Progenitor cell of endocrine pancreas (in vitro differentiated cells): ENCODE results near the gene DPP3. TPM values are rescaled to one million over a fixed set of nuclear protein-coding genes. Genes with fewer than 3 reads are reported as not detected.
A peak's percentile ranks its signal among the peaks of the same experiment; 100 is the strongest.
"Not testable (repeated sequence)": the region's sequence is repeated elsewhere in the genome, so short reads cannot be mapped to it uniquely, and the experiment has no call there.

Experiments used
- DNase-seq: peaks from one replicate; pipeline ENCODE4 v3.0.0; 2021; ENCODE audit warnings: low spot score; ENCODE audit not compliant: unreplicated experiment
- H3K27ac Mint-ChIP-seq: 2 replicates; pipeline ENCODE4 v1.8.0; 2021; ENCODE audit warnings: mild to moderate bottlenecking, moderate library complexity, mixed read lengths
- H3K27me3 Mint-ChIP-seq: 2 replicates; pipeline ENCODE4 v1.8.0; 2021; ENCODE audit warnings: mixed read lengths
- H3K36me3 Mint-ChIP-seq: 2 replicates; pipeline ENCODE4 v1.8.0; 2022; ENCODE audit warnings: mixed read lengths; ENCODE audit not compliant: insufficient read depth
- H3K4me1 Mint-ChIP-seq: 2 replicates; pipeline ENCODE4 v1.8.0; 2021; ENCODE audit warnings: low read depth, mixed read lengths
- H3K4me3 Mint-ChIP-seq: 2 replicates; pipeline ENCODE4 v1.8.0; 2021; ENCODE audit warnings: low read depth, mild to moderate bottlenecking, moderate library complexity, mixed read lengths
- H3K9me3 Mint-ChIP-seq: 2 replicates; pipeline ENCODE4 v1.8.0; 2021; ENCODE audit warnings: low read depth, mixed read lengths
- CTCF ChIP-seq: fragments of 200-600 bp; sonication (generic); IDR thresholded peaks from one replicate; pipeline ENCODE4 v1.5.0; 2021; ENCODE audit warnings: antibody characterized with exemption, mild to moderate bottlenecking; ENCODE audit not compliant: unreplicated experiment
- total RNA-seq: library from RNA; stranded (reverse); gene quantifications from 2 replicates; pipeline ENCODE4 v1.2.1, GENCODE V29; 2021

DPP3 gene
- total RNA-seq, 1 donor from 2014 or later = 78.7 TPM

DNA sequence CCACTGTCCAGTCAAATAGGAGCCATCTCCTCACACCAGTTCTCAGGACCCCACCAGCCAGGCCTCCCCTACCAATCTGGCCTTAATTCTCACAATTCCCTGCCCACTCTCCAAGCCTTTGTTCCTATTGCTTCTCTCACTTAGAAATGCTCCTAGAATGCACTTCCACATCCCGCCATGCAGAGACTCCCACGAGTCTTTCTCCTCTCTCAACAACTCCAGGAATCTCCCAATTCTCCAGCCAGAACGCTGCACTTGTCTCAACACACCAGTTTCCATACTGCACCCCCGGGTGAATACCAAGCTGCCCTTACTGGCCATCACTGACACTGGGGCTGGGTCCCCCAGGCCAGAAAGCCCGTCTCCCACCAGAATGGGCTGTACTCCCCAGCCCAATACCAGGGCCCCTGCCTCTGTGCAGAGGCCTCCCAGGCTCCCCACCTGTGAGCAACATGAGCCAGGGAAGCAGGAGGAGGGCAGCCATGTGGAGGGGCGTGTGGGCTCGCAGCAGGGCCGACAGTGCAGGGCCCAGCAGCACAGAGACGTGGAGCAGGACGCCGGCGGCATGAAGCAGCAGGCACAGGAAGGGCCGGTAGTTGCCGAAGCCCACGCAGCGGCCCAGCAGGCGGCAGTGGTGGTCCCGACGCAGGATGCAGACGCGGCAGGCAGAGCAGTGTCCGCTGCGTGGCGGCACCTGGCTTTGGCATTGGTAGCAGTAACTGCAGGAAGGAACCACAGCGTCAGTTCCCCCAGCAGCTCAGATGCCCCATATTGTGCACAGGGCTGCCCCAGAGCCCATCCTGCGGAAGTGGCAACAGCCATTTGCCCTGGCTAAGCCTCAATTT is 63.3 kb downstream of the DPP3 start:
- no peak overlapping the region for H3K27ac Mint-ChIP-seq
- TF ChIP-seq CTCF = peak; percentile 63
- peaks cover 12% of the 10 kb centered on the region for H3K4me1 Mint-ChIP-seq
- no peaks in the 10 kb centered on the region for H3K9me3 Mint-ChIP-seq
- peak; percentile 48 for DNase-seq
- H3K4me3 Mint-ChIP-seq = peak overlapping the region; percentile 57
- peaks cover 2% of the 10 kb centered on the region for H3K27me3 Mint-ChIP-seq
- H3K36me3 Mint-ChIP-seq = peaks cover 8% of the 10 kb centered on the region

GRCh38 chr11:66544952-66545351 is 64.7 kb downstream of the DPP3 start:
- peak overlapping the region; percentile 69 for H3K4me3 Mint-ChIP-seq
- not testable (repeated sequence) for DNase-seq, H3K27ac Mint-ChIP-seq, H3K9me3 Mint-ChIP-seq, H3K36me3 Mint-ChIP-seq
- H3K27me3 Mint-ChIP-seq = peaks cover 10% of the 10 kb centered on the region
- peaks cover 12% of the 10 kb centered on the region for H3K4me1 Mint-ChIP-seq

DNA sequence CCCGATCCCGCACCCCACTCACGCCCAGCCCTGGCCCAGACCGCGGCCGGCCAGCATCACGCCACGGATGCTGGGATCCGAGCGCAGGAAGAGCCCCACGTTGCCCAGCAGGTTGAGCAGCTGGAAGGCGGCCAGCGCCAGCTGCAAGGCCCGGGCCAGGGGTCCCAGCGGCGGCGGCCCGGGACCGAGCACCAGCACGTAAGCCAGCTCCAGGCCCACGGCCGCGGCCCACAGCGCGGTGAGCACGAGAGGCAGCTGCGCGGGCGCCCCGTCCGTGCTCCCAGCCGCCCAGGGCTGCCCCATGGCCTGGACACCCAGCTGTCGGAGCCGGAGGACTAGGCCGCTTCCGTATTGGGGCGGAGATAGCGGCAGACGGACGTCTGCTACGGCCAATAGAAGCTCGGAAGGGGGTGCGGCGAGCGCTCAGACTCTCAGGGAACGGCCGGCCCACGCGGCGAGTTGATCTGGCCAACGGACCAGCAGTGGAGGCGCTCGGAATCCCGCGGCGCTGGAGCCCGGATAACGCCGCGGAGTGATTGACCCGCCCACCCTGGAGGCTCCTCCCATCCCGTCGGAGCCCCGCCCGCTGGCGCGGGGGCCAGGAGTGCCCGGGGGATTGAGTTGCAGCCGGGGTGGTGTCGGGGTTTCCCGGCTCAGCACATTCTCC is 65.6 kb downstream of the DPP3 start, which contains the start of gene ZDHHC24:
Gene ZDHHC24 (minus strand): TSS at position 348 of the 667 bp plus-strand sequence. CDS start 45 bp downstream, at position 303.
- Mint-ChIP-seq H3K27me3 (peaks cover 15% of the 10 kb centered on the region), H3K4me1 (peaks cover 12% of the 10 kb centered on the region), H3K4me3 (peak within 1 kb of the TSS; percentile 69), H3K36me3 (peaks cover 8% of the 10 kb centered on the region), H3K27ac (peak within 1 kb of the TSS; percentile 77), H3K9me3 (no peaks in the 10 kb centered on the region)
- TF ChIP-seq CTCF = no peak
- peak; percentile 88 for DNase-seq

GRCh38 chr11:66546368-66546965 is 66.2 kb downstream of the DPP3 start, which contains the start of gene ACTN3:
ACTN3 (plus strand) TSS chr11:66546903; CDS start chr11:66546938, 35 bp downstream.
- peaks cover 15% of the 10 kb centered on the region for H3K27me3 Mint-ChIP-seq
- peaks cover 12% of the 10 kb centered on the region for H3K4me1 Mint-ChIP-seq
- no peak for DNase-seq
- TF ChIP-seq CTCF = no peak
- no peaks in the 10 kb centered on the region for H3K9me3 Mint-ChIP-seq
- H3K4me3 Mint-ChIP-seq = peak within 1 kb of the TSS; percentile 69
- H3K36me3 Mint-ChIP-seq = peaks cover 8% of the 10 kb centered on the region
- no peak within 1 kb of the TSS for H3K27ac Mint-ChIP-seq

DNA sequence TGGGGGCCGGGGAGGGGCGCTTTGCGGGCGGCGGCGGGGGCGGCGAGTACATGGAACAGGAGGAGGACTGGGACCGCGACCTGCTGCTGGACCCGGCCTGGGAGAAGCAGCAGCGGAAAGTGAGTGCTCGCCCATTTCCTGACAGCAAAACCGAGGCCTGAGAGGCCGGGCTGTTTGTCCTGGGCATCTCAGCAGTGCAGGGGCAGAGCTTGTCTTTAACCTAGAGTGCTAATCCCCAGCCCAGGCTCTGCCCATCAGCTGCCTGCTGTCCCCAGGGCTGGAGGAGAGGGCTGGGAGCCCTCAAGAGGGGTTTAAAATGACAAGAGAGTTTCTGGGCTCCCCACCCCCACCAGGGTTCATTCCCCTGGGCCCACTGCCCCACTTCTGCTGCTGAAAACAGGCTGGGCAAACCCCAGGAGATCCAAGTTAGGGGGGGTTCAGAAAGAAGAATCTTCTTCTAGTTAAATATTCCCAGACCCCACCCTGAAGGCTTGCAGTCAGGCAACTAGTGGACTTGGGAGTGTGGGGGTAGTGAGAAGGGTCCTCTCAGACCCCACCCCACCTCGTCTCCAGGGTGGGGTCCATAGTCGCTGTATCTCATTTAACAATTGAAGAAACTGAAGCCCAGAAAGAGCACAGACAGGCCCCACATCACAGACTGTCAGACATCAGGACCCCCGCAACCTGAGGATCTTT is 66.9 kb downstream of the DPP3 start:
- no peaks in the 10 kb centered on the region for H3K9me3 Mint-ChIP-seq
- H3K4me3 Mint-ChIP-seq = peak overlapping the region; percentile 14
- H3K36me3 Mint-ChIP-seq = peaks cover 5% of the 10 kb centered on the region
- H3K4me1 Mint-ChIP-seq = peaks cover 12% of the 10 kb centered on the region
- TF ChIP-seq CTCF = no peak
- no peak for DNase-seq
- H3K27ac Mint-ChIP-seq = no peak overlapping the region
- peaks cover 15% of the 10 kb centered on the region for H3K27me3 Mint-ChIP-seq
